Measurements from ENCODE around the gene INTU.

- no peak for TF ChIP-seq CTCF (IDR thresholded peaks at IDR 0.05)
- no peak for TF ChIP-seq POLR2A (IDR thresholded peaks at IDR 0.05)
Measured at GRCh38 chr4:127624173-127624572, 8.6 kb upstream of the INTU start.
